Measurements from ENCODE around the gene RPS27A. TPM values are rescaled to one million over a fixed set of nuclear protein-coding genes. Genes with fewer than 3 reads are reported as not detected.

RPS27A gene
- total and polyA plus RNA-seq, 2 donors (not counting 1 experiment from before 2014, with no cell fraction given), result 1,678 to 3,107 TPM

- H3K79me2 ChIP-seq (ENCODE audit: control insufficient read depth, insufficient read depth, low read length), result no peaks in the 10 kb centered on the region
- CTCF ChIA-PET, result no interaction called here
Observed at GRCh38 chr2:55204536-55204935, 28.0 kb upstream of the RPS27A start.

GRCh38 chr2:55204950-55205349, 27.5 kb upstream of the RPS27A start:
- H3K4me1 Mint-ChIP-seq, result no peaks in the 10 kb centered on the region
- CTCF ChIA-PET, result interaction anchor here (0.6 kb wide), 1 partner anchor 1160 kb away, joined by 3 read pairs; no protein-coding TSS in a partner anchor
- H3K27ac Mint-ChIP-seq, result no peak overlapping the region
- H3K4me3 ChIP-seq (ENCODE audit: control extremely low read depth in 1 of 5, extremely low read depth in 1 of 5, insufficient read depth in 1 of 5, low read depth in 2 of 5, low read length in 4 of 5), result no peak overlapping the region
- H3K27ac ChIP-seq (ENCODE audit: low read length in 2 of 2), result no peak overlapping the region
- TF ChIP-seq EZH2 (IDR thresholded peaks at IDR 0.05; ENCODE audit: borderline replicate concordance, insufficient read depth, low read depth, low read length, poor library complexity, severe bottlenecking) (no peak), CTCF (IDR thresholded peaks at IDR 0.05) (no peak)
- H3K9me3 Mint-ChIP-seq (ENCODE audit: insufficient read depth), result peaks cover 10% of the 10 kb centered on the region
- WGBS (ENCODE audit: insufficient coverage), result no CpG with 5 or more reads among the region's 2 CpGs
- H2AFZ ChIP-seq (ENCODE audit: insufficient read depth, low read depth, low read length, poor library complexity, severe bottlenecking), result no peak overlapping the region
- H3K27me3 ChIP-seq (replicated peaks in 1 of 4; ENCODE audit: control extremely low read depth in 1 of 4, control insufficient read depth in 3 of 4, insufficient read depth in 4 of 4, low read length in 3 of 4), result no peaks in the 10 kb centered on the region
- no peaks in the 10 kb centered on the region for H3K79me2 ChIP-seq (ENCODE audit: control insufficient read depth, insufficient read depth, low read length)
- H3K4me2 ChIP-seq (replicated peaks; ENCODE audit: low read depth, low read length, poor library complexity, severe bottlenecking), result no peak overlapping the region
- ATAC-seq (ENCODE audit: low read depth) (no peak), DNase-seq (no peak)
- H3K4me1 ChIP-seq (ENCODE audit: control insufficient read depth in 2 of 2, insufficient read depth in 2 of 2, low read length in 2 of 2), result no peaks in the 10 kb centered on the region
- H4K20me1 ChIP-seq (ENCODE audit: control insufficient read depth, insufficient read depth, low read length, poor library complexity, severe bottlenecking), result no peaks in the 10 kb centered on the region
- H3K9ac ChIP-seq (ENCODE audit: low read length), result no peak overlapping the region
- POLR2A ChIA-PET, result no interaction called here
- H3K36me3 ChIP-seq (replicated peaks in 1 of 2; ENCODE audit: control extremely low read depth in 1 of 2, control insufficient read depth in 1 of 2, extremely low read depth in 1 of 2, insufficient read depth in 2 of 2, low read length in 1 of 2), result no peaks in the 10 kb centered on the region
- H3K9me3 ChIP-seq (ENCODE audit: control extremely low read depth in 1 of 3, control insufficient read depth in 2 of 3, insufficient read depth in 1 of 3, low read length in 2 of 3), result peaks cover 0 to 10% (median 9%) of the 10 kb centered on the region in 3 donors
- H3K4me3 Mint-ChIP-seq, result no peak overlapping the region
- no peaks in the 10 kb centered on the region for H3K27me3 Mint-ChIP-seq
- intact Hi-C loops (cut with micrococcal nuclease), result no loop called here

More at GRCh38 chr2:55204536-55204935, 28.0 kb upstream of the RPS27A start:
- ATAC-seq (ENCODE audit: low read depth), result no peak
- Histone ChIP-seq H3K27me3 (replicated peaks in 1 of 4; ENCODE audit: control extremely low read depth in 1 of 4, control insufficient read depth in 3 of 4, insufficient read depth in 4 of 4, low read length in 3 of 4) (no peaks in the 10 kb centered on the region), H3K4me1 (ENCODE audit: control insufficient read depth in 2 of 2, insufficient read depth in 2 of 2, low read length in 2 of 2) (no peaks in the 10 kb centered on the region), H3K4me2 (replicated peaks; ENCODE audit: low read depth, low read length, poor library complexity, severe bottlenecking) (no peak overlapping the region), H3K36me3 (replicated peaks in 1 of 2; ENCODE audit: control extremely low read depth in 1 of 2, control insufficient read depth in 1 of 2, extremely low read depth in 1 of 2, insufficient read depth in 2 of 2, low read length in 1 of 2) (no peaks in the 10 kb centered on the region), H3K4me3 (ENCODE audit: control extremely low read depth in 1 of 5, extremely low read depth in 1 of 5, insufficient read depth in 1 of 5, low read depth in 2 of 5, low read length in 4 of 5) (no peak overlapping the region), H4K20me1 (ENCODE audit: control insufficient read depth, insufficient read depth, low read length, poor library complexity, severe bottlenecking) (no peaks in the 10 kb centered on the region), H3K27ac (ENCODE audit: low read length in 2 of 2) (no peak overlapping the region), H3K9ac (ENCODE audit: low read length) (no peak overlapping the region), H2AFZ (ENCODE audit: insufficient read depth, low read depth, low read length, poor library complexity, severe bottlenecking) (no peak overlapping the region), H3K9me3 (ENCODE audit: control extremely low read depth in 1 of 3, control insufficient read depth in 2 of 3, insufficient read depth in 1 of 3, low read length in 2 of 3) (peaks cover 0 to 14% (median 12%) of the 10 kb centered on the region in 3 donors)
- Mint-ChIP-seq H3K9me3 (ENCODE audit: insufficient read depth) (peaks cover 11% of the 10 kb centered on the region), H3K27me3 (no peaks in the 10 kb centered on the region), H3K4me1 (no peaks in the 10 kb centered on the region), H3K4me3 (no peak overlapping the region), H3K27ac (no peak overlapping the region)
- POLR2A ChIA-PET, result no interaction called here
- intact Hi-C loops (cut with micrococcal nuclease), result no loop called here
- no CpG with 5 or more reads among the region's 3 CpGs for WGBS (ENCODE audit: insufficient coverage)
- DNase-seq, result no peak
- TF ChIP-seq CTCF (IDR thresholded peaks at IDR 0.05), result no peak
- no peak for TF ChIP-seq EZH2 (IDR thresholded peaks at IDR 0.05; ENCODE audit: borderline replicate concordance, insufficient read depth, low read depth, low read length, poor library complexity, severe bottlenecking)
